ENCODE data around the gene DGKQ.
"Not testable (repeated sequence)": the region's sequence is repeated elsewhere in the genome, so short reads cannot be mapped to it uniquely, and the experiment has no call there.

DGKQ gene

DNA sequence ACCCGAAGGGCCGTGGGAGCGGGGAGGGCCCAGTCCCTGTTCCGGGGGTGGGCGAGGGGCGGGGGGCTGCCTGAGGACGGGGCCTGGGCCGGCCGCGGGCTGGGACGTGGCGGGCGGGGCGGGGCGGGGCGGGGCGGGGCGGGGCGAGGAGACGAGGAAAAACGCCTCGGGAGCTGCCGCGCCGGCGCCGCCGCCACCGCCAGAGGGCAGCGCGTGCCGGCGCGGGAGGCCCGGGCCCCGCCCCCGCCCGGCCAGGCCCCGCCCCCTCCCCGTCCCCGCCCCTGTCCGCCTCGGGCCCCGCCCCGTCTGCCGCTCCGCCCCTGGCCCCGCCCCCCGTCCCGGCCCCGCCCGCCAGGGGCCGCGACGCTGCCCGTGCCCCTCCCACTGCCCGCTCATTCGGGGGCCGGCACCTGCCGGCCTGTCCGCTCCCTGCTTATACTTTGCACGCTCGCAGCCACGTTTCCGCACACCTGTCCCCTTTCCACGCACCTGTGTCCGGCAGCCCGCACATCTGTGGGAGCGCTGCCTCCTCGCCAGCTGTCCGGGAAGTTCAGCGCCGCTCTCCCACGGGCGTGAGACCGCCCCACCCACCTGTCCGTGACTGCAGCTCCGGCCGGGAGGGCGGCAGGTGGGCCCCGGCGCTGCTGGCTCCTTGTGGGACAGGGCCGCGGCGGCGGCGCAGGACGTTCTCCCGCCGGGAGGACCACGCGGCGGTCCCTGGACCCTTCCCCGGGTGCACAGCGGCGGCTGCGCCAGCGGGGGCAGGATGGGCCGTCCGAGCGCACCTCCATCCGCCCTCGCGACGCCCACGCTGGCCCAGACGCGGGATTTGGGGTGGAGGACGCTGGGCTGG is 36.4 kb upstream of the DGKQ start:
- peak; percentile 52 to 74 (median 63) for DNase-seq

DNA sequence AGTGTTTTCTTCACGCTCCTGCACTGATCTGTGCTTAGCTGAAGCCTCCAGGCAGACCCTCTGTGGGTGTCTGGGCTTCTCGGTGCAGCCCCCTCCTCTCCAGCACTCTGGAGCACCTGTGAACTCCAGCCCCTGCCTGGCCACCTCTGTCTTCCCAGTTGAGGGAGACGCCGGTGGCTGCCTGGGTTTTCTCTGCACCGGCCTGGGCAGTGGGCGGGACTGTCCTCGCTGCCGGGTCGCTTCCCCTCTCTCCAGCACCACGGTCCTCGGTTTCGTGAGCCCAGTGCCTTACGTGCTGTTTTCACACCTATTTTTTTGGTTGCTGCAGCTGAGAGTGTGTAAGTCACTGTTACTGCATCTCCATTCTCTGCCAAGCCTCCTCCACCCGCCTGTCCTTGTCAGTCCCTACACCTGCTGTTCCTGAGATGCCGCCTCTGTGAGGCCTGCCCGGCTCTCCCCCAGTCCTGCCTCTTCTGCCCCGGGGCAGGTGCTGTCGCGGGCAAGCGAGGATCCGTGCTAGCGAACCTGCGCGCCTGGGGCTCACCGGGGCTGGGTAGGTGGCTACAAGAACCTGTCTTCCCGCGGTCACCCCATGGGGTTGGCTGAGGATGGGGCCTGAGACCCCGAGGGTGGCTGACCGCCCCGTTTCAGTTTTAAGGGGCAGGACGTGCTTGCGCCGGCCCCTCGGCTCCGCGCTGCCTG is 35.6 kb upstream of the DGKQ start:
- peak in 1 of 4 experiments; percentile 39 for DNase-seq

- DNase-seq = no peak
Observed at GRCh38 chr4:1006856-1007255, 33.5 kb upstream of the DGKQ start.

DNA sequence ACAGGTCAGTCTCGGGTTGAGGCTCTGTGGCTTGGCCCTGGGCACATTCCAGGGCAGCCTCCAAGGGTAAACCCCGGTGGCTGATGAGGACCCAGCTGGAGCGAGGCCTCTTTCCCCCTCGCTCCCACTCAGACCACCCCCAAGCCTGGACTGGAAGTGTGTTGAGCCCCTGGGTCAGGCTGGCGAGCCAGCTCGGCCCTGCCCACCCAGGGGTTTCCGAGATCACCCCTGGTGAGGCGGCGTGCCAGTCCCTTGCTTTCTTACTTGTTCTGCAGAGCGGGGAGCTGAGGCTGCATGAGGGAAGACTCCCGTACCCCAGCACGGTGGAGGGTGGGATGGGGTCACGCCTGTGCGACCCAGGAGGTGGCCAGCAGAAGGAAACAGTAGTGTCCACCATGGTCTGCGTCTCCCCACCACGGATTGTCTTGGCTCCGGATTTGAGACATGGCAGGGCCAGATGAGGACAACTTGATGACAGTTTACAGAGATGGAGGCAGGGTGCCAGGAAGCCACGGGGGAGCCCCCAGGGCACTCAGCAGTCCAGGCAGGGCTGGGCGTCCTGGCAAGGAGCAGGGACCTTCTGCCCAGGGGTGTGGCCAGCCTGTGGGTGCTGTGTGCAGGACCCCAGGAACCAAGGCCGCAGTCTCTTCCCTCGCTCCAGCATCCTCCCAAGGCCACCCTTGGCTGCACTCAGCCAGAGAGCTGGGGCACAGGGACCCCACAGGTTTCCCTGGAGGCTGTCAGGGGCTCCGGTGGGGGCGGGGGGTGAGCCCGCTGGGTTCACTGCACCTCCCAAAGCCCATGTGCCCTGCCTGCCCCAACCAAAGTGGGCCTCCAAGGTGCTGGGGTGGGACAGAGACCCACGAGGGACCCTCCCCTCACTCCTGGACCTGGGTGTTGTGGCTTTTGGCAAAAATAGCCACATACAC is 31.5 kb upstream of the DGKQ start:
- no peak for DNase-seq

DNA sequence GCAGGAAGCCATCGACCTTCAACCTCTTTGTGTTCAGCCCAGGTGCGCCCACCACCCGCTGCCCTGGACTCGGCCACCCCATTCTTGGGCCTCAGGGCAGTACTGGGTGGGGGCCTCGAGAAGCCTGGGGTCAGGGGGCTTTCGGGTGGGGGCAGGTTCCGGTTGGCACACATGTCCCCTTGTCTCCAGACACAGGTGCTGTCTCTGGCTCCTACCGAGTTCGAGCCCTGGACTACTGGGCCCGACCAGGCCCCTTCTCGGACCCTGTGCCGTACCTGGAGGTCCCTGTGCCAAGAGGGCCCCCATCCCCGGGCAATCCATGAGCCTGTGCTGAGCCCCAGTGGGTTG is 30.7 kb upstream of the DGKQ start:
- DNase-seq = no peak

DNA sequence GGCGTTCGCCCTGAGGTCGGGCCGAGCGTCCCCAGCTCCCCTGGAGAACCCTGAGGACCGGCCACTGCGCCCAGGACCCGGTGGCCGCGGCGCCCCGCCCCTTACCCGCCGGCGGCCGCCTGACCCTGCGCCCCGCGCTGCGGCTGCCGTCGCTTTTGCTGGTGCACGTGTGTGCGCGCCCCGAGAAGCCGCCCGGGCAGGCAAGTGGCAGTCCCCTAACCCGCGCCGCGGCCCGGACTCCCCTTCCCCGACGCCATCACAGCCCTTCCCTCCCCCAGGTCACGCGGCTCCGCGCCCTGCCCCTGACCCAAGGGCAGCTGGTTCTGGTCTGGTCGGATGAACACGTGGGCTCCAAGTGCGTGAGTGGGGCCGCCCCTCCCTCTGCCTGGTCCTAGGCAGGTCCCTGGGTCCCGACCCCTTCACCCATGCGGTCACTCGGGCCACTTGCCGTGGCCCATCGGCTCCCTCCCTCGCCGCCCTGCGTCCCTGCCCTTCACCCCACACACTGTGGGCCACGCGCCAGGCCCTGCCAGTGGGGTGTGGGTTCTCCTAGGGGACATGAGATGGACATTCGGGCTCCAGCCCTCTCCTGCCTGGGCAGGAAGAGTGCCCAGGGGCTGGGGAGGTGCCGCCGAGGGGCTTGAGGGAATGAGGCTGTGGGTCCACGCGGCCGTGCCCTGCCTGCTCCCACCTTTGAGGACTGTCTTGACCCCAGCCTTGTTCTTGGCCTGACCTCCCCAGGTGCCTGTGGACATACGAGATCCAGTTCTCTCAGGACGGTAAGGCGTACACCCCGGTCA is 30.1 kb upstream of the DGKQ start:
- no peak for DNase-seq

GRCh38 chr4:1002631-1003251 is 29.4 kb upstream of the DGKQ start:
- no peak for DNase-seq

- no peak for DNase-seq
Observed at GRCh38 chr4:1002131-1002630, 28.8 kb upstream of the DGKQ start.

- DNase-seq = no peak
Observed at GRCh38 chr4:1001561-1002130, 28.3 kb upstream of the DGKQ start.

GRCh38 chr4:1000686-1001260 is 27.4 kb upstream of the DGKQ start:
- DNase-seq = no peak

- no peak for DNase-seq
Observed at GRCh38 chr4:999882-1000425, 26.6 kb upstream of the DGKQ start.

GRCh38 chr4:999240-999863 is 26.0 kb upstream of the DGKQ start:
- DNase-seq = not testable (repeated sequence)

DNA sequence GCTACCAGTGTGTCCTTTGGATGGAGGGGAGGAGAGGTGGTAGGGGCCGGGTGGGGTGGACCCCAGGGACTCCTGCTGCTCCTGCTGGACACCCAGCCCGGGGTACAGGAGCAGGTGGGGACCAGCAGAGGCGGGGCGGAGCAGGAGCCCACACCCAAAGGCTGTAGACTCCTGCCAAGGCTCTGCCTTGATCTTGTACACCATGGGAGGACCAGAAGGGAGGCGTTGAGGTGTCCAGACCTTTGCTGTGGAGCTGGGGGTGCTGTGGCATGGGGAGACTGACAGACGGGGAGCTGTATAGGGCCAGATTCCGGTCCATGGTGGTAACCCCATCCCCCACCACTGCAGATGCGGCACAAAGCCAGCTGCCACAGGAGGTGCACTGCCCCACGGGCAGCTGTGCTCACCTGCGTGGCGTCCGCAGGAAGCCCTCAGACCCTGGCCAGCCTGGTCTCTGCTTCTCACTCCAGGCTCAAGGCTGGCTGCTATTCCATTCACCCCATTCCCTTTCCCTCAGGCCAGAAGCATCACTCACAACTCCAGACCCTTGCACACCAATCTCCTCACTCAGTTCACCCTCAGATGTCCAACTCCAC is 24.8 kb upstream of the DGKQ start:
- DNase-seq = no peak

DNA sequence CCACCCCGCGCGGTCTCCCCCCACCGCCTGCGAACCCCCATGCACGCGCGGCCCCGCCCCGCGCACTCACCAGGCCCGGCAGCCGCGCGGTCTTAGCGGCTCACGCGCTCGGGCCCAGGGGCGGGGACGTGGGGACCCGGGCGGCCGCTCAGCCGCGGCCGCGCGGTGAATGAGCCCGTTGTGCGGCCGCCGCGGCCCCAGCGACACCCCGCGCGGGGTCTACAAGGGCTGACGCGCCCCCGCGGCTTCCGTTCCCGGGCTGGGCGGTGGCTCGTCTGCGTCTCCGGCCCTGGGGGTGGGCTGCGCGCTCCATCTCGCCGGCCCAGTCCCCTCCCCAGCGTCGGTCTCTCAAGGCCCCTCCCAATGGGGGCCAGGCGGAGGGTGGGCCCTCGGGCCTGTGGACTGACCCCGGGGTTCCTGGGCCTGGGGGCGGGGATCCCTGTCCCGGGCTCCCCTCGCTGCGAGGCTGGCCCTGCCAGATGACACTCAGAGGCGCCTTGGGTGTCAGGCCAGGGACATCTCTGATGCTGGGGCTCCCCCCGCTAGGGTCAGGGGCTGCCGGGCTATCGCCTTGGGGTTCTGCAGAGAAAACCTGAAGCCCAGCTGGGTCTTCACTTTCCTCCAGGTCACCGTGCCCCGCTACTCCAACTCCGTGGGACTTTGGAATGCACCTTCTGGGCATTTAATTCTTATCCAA is 24.2 kb upstream of the DGKQ start:
- no peak for DNase-seq

DNA sequence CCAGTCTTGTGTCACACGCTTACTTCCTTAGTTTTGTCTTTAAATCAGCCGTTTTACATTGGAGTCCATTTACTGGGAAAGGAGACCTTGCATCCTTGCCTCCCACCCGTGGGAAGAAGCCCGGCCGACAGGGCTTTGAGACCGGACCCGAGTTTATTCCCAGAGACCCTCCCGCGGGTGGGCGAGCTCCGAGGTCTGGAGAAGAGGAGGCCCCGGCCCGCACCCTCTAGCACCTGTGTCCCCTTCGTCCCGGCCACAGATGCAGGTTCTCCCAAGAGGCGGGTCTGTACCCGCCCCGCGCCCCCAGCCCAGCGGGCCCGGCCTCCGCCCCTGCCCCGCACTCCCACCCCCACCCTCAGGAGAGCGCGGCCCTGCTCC is 23.6 kb upstream of the DGKQ start:
- no peak for DNase-seq

DNA sequence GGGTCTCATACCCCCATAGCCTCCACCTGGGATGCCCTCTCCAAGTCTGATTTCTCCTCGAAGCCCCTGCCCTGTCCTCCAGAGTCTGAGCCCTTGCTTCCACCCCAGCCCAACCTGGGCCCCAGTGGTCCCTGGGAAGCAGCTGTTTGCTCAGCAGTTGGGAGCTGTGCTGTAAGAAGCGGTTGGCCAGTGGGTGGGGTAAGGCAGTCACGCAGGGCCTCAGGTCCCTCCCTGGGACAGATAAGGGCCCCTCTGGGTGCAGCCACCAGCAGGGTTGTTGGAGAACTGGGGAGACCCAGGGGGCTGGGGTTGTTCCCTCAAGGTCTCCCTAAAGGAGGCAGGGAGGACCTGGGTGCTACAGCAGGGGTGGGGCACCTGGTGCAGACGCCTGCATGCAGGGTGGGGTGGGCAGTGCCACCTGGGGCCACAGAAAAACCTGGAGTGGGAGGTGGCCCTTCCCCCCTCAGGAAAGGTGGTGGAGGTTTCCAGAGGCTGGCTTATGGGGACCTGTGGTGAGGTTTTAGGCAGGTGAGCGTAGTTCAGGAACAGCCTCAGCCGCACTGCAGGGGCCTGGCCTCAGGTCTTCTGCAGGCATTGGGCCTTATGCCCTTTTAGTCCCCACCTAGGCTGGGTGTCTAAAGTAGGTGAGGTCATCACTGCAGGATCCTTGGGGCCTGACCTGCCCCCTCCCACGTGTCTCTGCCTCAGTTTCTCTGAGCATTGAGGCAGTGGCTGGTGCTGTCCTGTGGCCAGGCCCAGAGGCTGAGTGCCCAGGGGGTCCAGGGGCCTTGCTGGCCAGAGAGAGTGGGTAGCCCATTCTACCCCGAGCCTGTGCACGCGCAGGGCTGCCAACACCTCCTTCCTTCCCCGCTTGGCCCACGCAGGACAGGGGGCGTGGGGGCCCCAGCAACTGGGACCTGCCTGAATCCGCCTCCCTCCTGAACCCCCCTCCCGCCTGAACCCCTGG is 22.9 kb upstream of the DGKQ start:
- DNase-seq = no peak

- DNase-seq = no peak
Observed at GRCh38 chr4:995311-996026, 22.1 kb upstream of the DGKQ start.

Measured in activated naive CD4-positive, alpha-beta T cell (primary cell).